Stimulated activated CD8-positive, alpha-beta memory T cell treated with anti-CD3 and anti-CD28 coated beads, Interleukin-4, amount 100 ng/mL, for 24 hours (primary cell): ENCODE measurements around the gene MC1R.
"Not testable (repeated sequence)": the region's sequence is repeated elsewhere in the genome, so short reads cannot be mapped to it uniquely, and the experiment has no call there.

Experiments used
- DNase-seq: peaks from one replicate; pipeline ENCODE4 v3.0.0-alpha.2; 2020; ENCODE audit warnings: low read depth

MC1R gene

GRCh38 chr16:89918453-89919347 lies at the start of gene MC1R:
Gene MC1R, plus strand, starts transcription at chr16:89918862. Its CDS starts 397 bp downstream, at chr16:89919259.
- no peak for DNase-seq

- DNase-seq = no peak
These were observed 48.8 kb upstream of the MC1R start for GRCh38 chr16:89869911-89870310.

GRCh38 chr16:89870440-89870839 lies 48.2 kb upstream of the MC1R start:
- no peak for DNase-seq

- DNase-seq = no peak
These were observed 46.8 kb upstream of the MC1R start for GRCh38 chr16:89871895-89872294.

- DNase-seq = peak; percentile 75
These were observed 45.3 kb upstream of the MC1R start, which contains the start of gene TCF25 for GRCh38 chr16:89873109-89873971. Gene TCF25, plus strand, starts transcription at chr16:89873592. Its CDS starts 76 bp downstream, at chr16:89873668.

- DNase-seq = peak; percentile 93
These were observed 44.5 kb upstream of the MC1R start for GRCh38 chr16:89873972-89874689.

- not testable (repeated sequence) for DNase-seq
These were observed 39.5 kb upstream of the MC1R start for GRCh38 chr16:89879123-89879522.

- DNase-seq = no peak
These were observed 37.9 kb upstream of the MC1R start for GRCh38 chr16:89880477-89881367.

GRCh38 chr16:89881368-89881730 lies 37.3 kb upstream of the MC1R start:
- no peak for DNase-seq

GRCh38 chr16:89883346-89884040 lies 35.2 kb upstream of the MC1R start:
- DNase-seq = no peak

- no peak for DNase-seq
These were observed 34.6 kb upstream of the MC1R start for GRCh38 chr16:89884041-89884421.

GRCh38 chr16:89887243-89887642 lies 31.4 kb upstream of the MC1R start:
- DNase-seq = no peak

GRCh38 chr16:89890200-89890599 lies 28.5 kb upstream of the MC1R start:
- peak; percentile 24 for DNase-seq

- DNase-seq = no peak
These were observed 27.6 kb upstream of the MC1R start for GRCh38 chr16:89890886-89891657.

GRCh38 chr16:89892055-89892630 lies 26.5 kb upstream of the MC1R start:
- no peak for DNase-seq

- DNase-seq = no peak
These were observed 26.0 kb upstream of the MC1R start for GRCh38 chr16:89892635-89893034.

- DNase-seq = no peak
These were observed 24.8 kb upstream of the MC1R start for GRCh38 chr16:89893642-89894548.
